HEK293T (cell line): ENCODE data around the gene JAK1.

Experiments
- ARNT ChIP-seq: fragments of 450-650 bp; IDR thresholded peaks from 2 replicates; pipeline ENCODE4 v1.6.1; 2017; ENCODE audit warnings: mild to moderate bottlenecking
- SP1 ChIP-seq: fragments of 450-650 bp; IDR thresholded peaks from 2 replicates; pipeline ENCODE4 v1.6.1; 2017
- TARDBP ChIP-seq: fragments of 450-650 bp; IDR thresholded peaks from 2 replicates; pipeline ENCODE4 v1.6.1; 2016
- TF ChIP-seq, protein P1 (sequence below): fragments of 450-650 bp; IDR thresholded peaks from 2 replicates; pipeline ENCODE4 v1.6.1; 2016

DNA sequence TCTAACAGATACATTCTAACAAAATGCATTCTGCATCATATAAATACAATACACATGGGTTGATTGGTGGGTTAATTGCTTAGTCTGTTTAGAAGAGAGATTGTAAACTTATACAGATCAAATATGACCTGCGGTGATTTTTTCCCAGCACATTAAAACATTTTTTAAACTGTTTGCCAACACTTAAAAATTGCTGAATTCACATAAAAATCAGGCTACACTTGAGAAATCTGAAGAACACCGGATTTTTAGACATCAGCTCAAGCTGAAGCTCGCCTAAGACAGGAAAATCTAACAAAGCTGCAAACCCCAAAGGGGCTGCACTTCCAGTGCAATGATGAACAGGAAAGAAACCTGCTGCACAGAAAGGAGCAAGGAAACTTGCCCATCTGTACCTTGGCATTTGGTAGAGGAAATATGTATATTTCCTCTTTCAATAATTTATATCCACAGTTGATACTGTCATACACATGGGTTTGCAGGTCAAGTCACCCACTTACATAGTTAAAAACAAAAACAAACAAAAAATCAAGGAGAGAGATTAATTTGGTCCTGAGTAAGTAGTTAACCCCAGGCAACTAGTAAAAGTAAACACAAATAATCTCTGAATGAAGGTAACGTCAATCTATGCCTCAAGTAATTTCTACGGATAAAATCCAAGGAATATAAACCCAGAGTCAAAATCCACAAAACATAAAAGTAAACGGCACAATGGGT, 30.4 kb upstream of the JAK1 start:
- TF ChIP-seq, protein P1, sequence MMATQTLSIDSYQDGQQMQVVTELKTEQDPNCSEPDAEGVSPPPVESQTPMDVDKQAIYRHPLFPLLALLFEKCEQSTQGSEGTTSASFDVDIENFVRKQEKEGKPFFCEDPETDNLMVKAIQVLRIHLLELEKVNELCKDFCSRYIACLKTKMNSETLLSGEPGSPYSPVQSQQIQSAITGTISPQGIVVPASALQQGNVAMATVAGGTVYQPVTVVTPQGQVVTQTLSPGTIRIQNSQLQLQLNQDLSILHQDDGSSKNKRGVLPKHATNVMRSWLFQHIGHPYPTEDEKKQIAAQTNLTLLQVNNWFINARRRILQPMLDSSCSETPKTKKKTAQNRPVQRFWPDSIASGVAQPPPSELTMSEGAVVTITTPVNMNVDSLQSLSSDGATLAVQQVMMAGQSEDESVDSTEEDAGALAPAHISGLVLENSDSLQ = peak; percentile 59; the same call in 1 of the 2 replicates
- no peak for TF ChIP-seq ARNT
- no peak for TF ChIP-seq SP1
- TF ChIP-seq TARDBP = no peak
